COLO668 (cell line): ENCODE results near the gene AGBL4.

Experiments
- DNase-seq: peaks from one replicate; lab custom pipeline; 2025; ENCODE audit not compliant: unreplicated experiment; lab: John Stamatoyannopoulos, UW

AGBL4 gene

DNA sequence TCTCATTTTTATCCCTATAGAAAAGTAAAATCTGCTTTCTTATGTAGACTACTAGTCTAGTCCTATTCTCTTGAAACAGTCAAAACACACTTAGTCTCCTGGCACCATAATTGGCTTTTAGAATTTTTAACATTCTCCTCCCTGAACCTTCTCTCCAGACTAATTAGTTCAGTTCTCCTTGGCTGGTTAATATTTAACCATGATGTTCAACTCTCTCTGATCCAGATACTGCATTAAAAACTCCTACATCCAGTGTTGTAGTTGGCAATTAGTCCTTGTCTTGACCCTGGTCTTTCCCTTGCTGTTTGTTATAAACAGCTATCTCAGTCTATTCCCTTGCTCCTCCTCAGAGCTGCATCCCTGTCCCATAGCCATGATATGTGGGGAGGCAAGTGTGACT, 824.2 kb downstream of the AGBL4 start:
- no peak for DNase-seq

- DNase-seq: no peak
These were observed 826.7 kb downstream of the AGBL4 start for GRCh38 chr1:49197081-49197480.

- no peak for DNase-seq
These were observed 833.6 kb downstream of the AGBL4 start for GRCh38 chr1:49190138-49190537.

- no peak for DNase-seq
These were observed 836.7 kb downstream of the AGBL4 start for GRCh38 chr1:49187056-49187455.

DNA sequence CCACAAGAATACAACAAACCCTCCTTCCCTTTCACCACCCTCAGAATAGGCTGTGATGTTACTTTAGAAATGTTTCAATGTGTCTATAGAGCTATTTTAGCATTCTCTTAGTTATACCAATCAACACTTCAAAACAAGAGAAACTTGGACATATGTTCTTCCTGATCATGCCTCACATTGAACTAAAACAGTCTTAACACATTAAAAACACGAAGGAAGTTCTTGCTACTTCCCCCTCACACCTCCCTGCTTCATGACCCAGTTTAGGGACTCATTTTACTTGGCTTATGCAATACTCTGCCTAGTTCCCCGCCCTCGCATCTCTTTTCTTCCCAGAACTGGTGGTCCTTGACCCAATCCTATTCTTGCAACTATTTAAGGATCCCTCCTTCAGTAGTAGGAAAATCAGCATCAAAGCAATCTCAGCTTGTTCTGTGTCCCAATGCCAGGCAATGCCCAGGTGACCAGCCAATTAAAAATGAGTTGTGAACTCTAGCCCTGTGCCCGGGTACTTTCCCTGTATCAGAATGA, 838.2 kb downstream of the AGBL4 start:
- DNase-seq: no peak

GRCh38 chr1:49183489-49183888, 840.3 kb downstream of the AGBL4 start:
- DNase-seq: no peak

- DNase-seq: no peak
These were observed 842.7 kb downstream of the AGBL4 start for GRCh38 chr1:49181033-49181432.

DNA sequence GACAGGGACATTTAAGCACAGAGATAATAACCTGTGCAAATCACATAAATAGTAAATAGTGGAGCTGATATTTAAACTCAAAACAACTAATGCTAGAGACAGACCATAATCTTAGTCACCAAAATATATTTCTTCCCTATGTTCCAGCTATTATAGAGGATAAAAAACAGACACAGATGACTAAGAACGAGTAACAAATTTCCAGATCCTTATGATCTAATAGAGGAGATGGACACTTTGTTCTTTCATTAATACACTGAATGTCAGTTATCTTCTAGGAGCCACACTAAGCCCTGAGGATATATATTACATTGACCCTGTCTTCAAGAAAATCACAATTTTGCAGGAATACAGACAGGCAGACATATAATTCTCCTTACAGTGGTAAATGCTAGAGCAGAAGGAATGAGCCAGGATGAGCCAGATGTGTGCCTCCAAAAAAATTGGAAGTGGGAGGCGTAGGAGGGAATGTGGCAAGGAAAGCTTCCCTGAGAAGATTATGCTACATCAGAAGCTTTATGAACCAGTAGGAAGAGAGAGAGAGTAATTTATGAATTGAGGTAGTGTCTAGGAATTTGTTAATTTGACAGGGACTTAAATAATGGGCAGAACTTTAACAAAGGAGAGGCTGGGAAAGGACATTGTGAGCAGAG, 851.7 kb downstream of the AGBL4 start:
- no peak for DNase-seq

- DNase-seq: no peak
These were observed 857.7 kb downstream of the AGBL4 start for GRCh38 chr1:49166031-49166430.

DNA sequence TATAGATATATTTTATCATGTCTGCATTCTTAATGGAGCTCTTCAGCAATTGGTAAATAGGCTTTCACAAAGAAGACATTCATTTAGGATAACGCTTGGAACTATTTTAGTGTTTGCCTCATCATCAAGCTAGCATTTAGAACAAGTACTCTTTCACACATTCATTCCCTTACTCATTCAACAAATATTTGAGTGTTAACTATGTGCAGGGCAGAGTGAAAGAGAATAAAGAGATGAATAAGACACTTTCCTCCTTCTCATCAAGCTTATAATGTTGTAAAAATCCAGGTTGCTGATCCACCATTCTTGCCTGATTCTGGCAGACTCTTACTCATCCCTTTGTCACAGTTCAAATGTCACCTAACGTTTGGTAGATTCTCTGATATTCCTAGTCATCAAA, 860.7 kb downstream of the AGBL4 start:
- DNase-seq: no peak

GRCh38 chr1:49160677-49161076, 863.1 kb downstream of the AGBL4 start:
- DNase-seq: no peak

DNA sequence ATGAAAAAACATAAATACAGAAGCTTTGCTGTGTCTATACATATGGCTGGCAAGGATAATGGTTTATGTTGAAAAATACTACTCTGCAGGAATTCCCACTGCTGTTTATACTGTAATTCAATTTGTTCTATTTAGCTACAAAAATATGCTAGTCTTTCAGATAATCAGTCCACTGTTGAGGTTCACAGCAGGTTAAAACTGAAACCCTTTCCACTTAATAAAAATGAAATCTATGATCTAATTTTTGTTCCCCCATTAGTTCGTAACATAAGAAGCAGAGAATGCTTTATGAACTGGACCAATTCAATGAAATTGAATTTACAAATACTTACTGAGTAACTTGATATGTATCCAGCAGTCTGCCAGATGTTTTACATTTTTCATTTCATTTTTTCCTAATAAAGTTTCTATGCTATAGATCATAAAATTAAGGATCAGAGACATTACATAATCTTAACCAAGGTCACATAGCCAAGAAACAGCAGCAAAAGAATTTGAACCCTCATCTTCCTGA, 887.0 kb downstream of the AGBL4 start:
- no peak for DNase-seq

GRCh38 chr1:49125746-49126145, 898.0 kb downstream of the AGBL4 start:
- DNase-seq: no peak

GRCh38 chr1:49111931-49112330, 911.8 kb downstream of the AGBL4 start:
- no peak for DNase-seq

DNA sequence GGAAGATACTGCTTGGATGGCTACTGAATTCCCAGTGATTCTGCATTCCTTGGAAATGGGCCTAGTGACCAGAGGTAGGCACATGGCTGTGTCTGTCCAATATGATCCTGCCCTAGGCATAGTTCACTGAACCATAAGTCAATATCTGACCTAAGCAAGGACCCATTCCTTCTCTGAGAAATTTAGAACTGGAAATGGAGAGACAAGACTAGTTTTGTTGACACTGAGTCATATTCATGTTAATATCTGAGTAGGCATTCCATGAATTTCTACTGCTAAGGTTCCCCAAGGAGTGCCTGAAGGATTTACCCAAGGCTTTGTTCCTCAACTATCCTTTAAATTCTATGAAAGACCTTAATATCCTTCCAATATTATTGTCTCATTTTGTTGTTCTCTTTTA, 917.3 kb downstream of the AGBL4 start:
- no peak for DNase-seq

DNA sequence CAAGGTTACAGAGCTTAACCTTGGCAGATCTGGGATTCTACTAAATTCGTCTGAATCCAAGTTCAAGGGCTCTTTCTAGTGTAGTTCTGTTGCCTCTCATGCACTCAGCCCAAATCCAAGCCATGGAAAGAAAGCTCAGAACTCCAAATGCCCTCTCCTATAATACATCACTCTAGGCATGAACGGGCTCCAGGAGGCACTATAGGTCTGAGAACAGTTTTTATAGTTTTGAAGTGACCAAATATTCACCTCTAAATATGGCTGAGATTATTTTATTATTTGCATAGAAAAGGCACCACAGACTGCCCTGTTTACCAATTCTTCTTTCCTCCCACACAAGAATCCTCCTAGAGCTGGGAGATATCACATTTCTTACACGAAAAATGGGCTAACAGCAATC, 919.2 kb downstream of the AGBL4 start:
- no peak for DNase-seq

- DNase-seq: no peak
These were observed 921.0 kb downstream of the AGBL4 start for GRCh38 chr1:49102752-49103151.

- no peak for DNase-seq
These were observed 924.9 kb downstream of the AGBL4 start for GRCh38 chr1:49098866-49099265.

DNA sequence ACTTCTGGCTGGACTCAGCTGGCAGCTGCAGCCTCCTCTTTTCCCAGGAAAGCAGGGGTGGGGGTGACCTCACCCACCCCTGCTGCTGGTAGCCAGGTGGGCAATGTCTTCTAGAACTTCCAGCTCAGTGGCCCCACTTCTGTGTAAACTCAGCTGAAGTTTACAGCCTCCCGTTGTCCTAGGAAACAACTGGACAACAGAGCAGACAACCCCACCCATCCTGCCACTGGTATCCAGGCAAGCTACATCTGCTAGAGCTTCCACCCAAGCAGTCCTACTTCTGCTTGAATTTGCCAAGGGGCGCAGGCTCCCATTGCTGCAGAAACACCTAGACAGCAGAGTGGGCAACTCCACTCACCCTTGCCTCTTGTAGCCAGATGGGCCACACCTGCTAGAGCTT, 937.4 kb downstream of the AGBL4 start:
- no peak for DNase-seq

DNA sequence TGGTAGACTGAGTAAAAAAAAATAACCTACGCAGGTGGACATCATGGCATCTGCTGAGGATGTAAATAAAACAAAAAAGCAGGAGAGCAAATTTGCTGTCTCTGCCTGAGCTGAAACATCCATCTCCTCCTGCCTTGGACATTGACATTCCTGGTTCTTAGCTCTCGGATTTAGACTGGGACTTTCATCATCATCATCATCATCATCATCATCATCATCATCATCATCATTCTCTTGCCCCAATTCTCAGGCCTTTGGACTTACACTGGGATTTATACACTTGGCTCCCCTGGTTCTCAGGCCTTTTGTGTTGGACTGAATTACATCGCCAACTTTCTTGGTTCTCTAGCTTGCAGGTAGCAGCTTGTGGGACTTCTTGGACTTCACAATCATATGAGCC, 938.7 kb downstream of the AGBL4 start:
- no peak for DNase-seq

DNA sequence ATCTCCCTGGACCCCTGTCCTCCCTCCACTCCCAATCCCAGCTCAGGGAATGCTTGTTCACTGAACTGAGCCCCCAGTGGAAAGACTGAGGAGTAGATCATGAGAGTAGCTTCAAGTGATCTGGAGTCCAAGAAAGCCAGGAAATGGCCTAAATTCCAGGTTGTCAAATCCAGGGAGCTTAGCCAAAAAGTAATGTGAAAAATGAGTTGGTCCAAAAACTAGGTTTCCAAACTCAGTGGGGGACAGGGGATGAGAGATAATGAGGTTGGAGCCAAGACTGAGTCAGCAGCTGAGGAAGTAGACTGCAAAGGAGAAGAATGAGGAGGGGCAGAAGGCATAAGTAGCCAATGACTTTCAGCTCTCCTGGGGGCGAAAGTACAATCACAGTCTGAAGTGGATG, 963.0 kb downstream of the AGBL4 start:
- DNase-seq: no peak

- no peak for DNase-seq
These were observed 964.7 kb downstream of the AGBL4 start for GRCh38 chr1:49059087-49059486.

GRCh38 chr1:49052102-49052501, 971.7 kb downstream of the AGBL4 start:
- DNase-seq: peak; percentile 84
